ENCODE measurements around the gene SUCLG2. TPM values are rescaled to one million over a fixed set of nuclear protein-coding genes. Genes with fewer than 3 reads are reported as not detected.

SUCLG2 gene
- total and polyA plus RNA-seq, 9 of the 15 experiments (the other 6 are each of a cell fraction or from before 2014, with no cell fraction given), result 10.1 to 41.4 (median 29.0) TPM

GRCh38 chr3:67578416-67578815 is 76.0 kb downstream of the SUCLG2 start:
- no peak for FAIRE-seq
- in situ Hi-C loops (cut with MboI), result no loop called here
- no peak overlapping the region for H3K4me2 ChIP-seq (ENCODE audit: insufficient read depth, low read length)

More at GRCh38 chr3:67578416-67578815, 76.0 kb downstream of the SUCLG2 start:
- peaks cover 0 to 5% of the 10 kb centered on the region in 2 experiments; a peak in 2 of 5 replicates for H3K4me1 ChIP-seq (replicated peaks in 1 of 2; ENCODE audit: control insufficient read depth in 2 of 2, insufficient read depth in 2 of 2, low read length in 2 of 2)
- H3K36me3 ChIP-seq (ENCODE audit: control insufficient read depth, insufficient read depth, low read length), result no peaks in the 10 kb centered on the region
- BruUV-seq (replicated peaks), result no TSS peak
- TF ChIP-seq GATA2 (CRISPR knock-in tag; IDR thresholded peaks at IDR 0.05) (no peak), FUS (optimal IDR thresholded peaks at IDR 0.05; ENCODE audit: low read depth, low read length) (no peak), CHD7 (IDR thresholded peaks at IDR 0.05; ENCODE audit: low read depth, low read length) (no peak), STAT5A (IDR thresholded peaks at IDR 0.05; ENCODE audit: borderline replicate concordance, low read length) (no peak), CBX1 (IDR thresholded peaks at IDR 0.05; ENCODE audit: low read depth) (no peak)
- H3K9ac ChIP-seq (ENCODE audit: insufficient read depth in 1 of 2, low read depth in 2 of 2, low read length in 2 of 2), result no peak overlapping the region
- no peaks in the 10 kb centered on the region for H3K9me1 ChIP-seq (ENCODE audit: control insufficient read depth, insufficient read depth, low read length)
- POLR2A ChIA-PET, result no interaction called here
- WGBS (ENCODE audit: insufficient coverage, low coverage, missing lambda C conversion rate), result 90% methylated on average over 2 of the region's 5 CpGs
- no peaks in the 10 kb centered on the region for H4K20me1 ChIP-seq (replicated peaks; ENCODE audit: control insufficient read depth, insufficient read depth, low read length)
- intact Hi-C loops (cut with micrococcal nuclease), result no loop called here
- H3K9me3 ChIP-seq (replicated peaks; ENCODE audit: control insufficient read depth, insufficient read depth, low read depth, low read length), result no peaks in the 10 kb centered on the region
- no peaks in the 10 kb centered on the region for H3K79me2 ChIP-seq (ENCODE audit: control insufficient read depth, insufficient read depth, low read length)
- CTCF ChIA-PET (ENCODE audit: low intra/inter-chr PET ratio), result no interaction called here
- DNase-seq (ENCODE audit: extremely low read depth in 1 of 4, low spot score in 3 of 4) (no peak), ATAC-seq (no peak)
- no peak overlapping the region for H3K27ac ChIP-seq (ENCODE audit: extremely low read depth, low read depth, low read length)
- no peaks in the 10 kb centered on the region for H3K27me3 ChIP-seq (ENCODE audit: control insufficient read depth in 2 of 2, insufficient read depth in 2 of 2, low read length in 2 of 2)
- H3K4me3 ChIP-seq, result no peak overlapping the region
- H2AFZ ChIP-seq (ENCODE audit: low read depth, low read length), result no peak overlapping the region

Data from K562 (cell line).